Stimulated activated CD8-positive, alpha-beta memory T cell treated with anti-CD3 and anti-CD28 coated beads, Interleukin-2, amount 100 ng/mL, for 48 hours (primary cell): ENCODE measurements around the gene PEX11G.

ENCODE experiments used
- DNase-seq, 2 donors: peaks; one replicate each; pipeline ENCODE4 v3.0.0-alpha.2; 2020; ENCODE audit warnings: low read depth in 2 of 2

PEX11G gene

DNA sequence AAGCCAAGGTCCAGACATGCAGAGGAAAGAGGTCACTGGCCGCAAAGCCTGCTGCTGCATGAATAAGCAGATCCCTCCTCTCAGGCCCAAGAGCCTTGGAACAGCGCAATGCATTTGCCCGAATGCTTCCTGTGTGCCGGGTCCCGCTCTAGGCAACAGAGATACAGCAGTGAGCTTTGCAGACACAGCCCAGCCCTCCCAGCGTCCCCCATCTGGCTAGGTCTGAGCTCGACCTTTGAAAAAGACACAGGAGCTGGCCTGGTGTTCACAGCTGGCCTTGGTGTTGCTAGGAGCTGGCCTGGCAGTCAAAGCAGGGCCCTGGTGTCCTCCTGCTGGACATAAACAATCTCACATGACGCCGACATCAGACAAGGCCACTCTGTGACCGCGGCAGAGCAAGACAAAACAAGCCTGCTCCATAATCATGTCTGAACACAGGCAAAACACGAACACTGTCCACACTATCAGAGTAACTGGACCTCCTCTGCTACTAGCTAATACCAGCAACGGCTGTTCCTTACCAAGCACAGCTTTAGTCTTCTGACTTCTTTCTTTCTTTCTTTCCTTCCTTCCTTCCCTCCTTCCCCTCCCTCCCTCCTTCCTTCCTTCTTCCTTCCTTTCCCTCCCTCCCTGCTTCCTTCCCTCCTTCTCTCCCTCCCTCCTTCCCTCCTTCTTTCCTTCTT, 5.7 kb upstream of the PEX11G start:
- DNase-seq, result no peak

GRCh38 chr19:7492558-7492957, 3.7 kb upstream of the PEX11G start:
- no peak for DNase-seq

DNA sequence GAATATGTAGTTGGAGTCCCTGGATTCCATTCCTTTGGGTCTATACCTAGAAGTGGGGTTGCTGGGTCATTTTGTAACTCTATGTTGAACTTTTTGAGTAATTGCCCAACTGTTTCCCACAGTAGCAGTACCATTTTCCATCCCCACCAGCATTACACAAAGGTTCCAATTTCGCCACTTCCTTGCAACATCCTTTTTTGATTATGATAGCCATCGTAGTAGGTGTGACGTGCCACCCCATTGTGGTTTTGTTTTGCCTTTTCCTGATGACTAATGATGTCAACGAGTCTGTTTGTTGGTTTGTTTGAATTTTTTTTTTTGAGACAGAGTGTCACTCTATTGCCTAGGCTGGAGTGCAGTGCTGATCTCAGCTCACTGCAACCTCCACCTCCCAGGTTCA, 3.3 kb upstream of the PEX11G start:
- peak; percentile 26 to 48 for DNase-seq

- DNase-seq, result no peak
Measured at GRCh38 chr19:7489609-7490044, 792 bp upstream of the PEX11G start.

GRCh38 chr19:7486923-7487322, 1.9 kb downstream of the PEX11G start:
- no peak for DNase-seq

GRCh38 chr19:7483720-7484201, 5.1 kb downstream of the PEX11G start:
- no peak for DNase-seq

GRCh38 chr19:7482584-7483439, 6.0 kb downstream of the PEX11G start:
- no peak for DNase-seq

- no peak for DNase-seq
Measured at GRCh38 chr19:7480970-7481255, 7.9 kb downstream of the PEX11G start.

GRCh38 chr19:7480222-7480969, 8.4 kb downstream of the PEX11G start:
- no peak for DNase-seq

GRCh38 chr19:7478843-7479227, 10.0 kb downstream of the PEX11G start:
- DNase-seq, result no peak

DNA sequence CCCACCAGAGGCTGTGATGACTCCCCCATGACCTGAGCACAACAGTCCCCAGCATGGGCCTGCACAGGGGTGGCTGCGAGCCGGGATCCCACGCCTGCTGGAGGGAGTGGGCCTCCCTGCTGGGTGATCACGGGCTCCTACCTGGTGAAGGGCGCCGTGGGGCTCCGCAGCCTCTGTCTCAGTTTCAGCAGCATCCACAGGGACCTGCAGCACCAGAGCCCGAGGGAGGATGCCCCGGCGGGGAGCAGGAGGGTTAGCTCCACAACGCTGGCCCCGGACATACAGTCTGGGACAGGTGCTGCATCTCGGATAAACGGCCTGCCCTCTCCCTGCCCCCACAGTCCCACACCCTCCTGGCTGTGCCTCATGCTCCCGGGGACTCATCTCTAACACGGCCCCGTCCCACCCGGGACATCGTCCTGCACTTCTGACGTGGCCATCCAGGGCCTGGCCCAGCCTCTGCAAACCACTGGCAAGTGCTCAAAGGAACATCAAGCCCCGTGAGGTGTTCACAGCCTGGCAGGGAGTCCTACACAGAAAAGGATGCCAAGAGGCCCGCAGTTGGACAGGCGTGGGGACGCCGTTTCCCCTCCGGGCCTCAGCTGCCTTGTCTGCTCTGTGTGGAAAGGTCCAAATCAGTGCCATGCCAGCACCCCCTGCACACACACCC, 10.5 kb downstream of the PEX11G start:
- no peak for DNase-seq

DNA sequence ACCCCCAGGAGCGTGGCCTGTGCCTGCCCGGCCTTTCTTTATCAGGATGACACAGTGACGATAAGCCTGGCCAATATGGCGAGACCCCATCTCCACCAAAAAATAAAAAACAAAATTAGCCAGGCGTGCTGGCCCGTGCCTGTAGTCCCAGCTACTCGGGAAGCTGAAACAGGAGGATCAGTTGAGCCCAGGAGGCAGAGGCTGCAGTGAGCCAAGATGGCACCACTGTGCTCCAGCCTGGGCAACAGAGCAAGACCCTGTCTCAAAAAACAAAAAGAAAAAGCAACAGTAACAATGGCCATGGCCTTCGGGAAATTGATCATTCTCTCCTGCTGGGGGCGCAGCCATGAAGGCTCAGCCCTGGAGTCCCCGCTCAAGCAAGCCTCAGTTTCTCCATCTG, 11.1 kb downstream of the PEX11G start:
- no peak for DNase-seq

- no peak for DNase-seq
Measured at GRCh38 chr19:7476777-7477494, 11.9 kb downstream of the PEX11G start.

DNA sequence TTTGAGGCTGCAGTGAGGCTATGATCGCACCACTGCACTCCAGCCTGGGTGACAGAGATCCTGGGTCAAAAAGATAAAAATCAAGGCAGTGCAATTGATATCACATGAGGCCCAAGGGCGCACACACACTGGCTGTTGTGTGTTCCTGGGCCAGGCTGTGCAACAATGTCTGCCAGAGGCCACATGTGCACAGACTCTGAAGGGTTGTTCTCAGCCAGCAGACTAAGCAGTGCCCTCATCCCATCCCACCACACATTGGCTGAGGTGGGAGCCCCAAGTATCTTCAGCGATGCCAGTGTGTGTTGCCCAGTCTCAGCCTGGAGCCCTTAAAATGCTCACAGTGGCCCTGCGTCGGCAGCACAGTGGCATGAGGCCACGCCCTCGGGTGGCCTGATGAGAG, 12.6 kb downstream of the PEX11G start:
- no peak for DNase-seq

- DNase-seq, result no peak
Measured at GRCh38 chr19:7475665-7476064, 13.2 kb downstream of the PEX11G start.

- no peak for DNase-seq
Measured at GRCh38 chr19:7471696-7472615, 16.9 kb downstream of the PEX11G start.

- no peak for DNase-seq
Measured at GRCh38 chr19:7470540-7471305, 18.1 kb downstream of the PEX11G start.

GRCh38 chr19:7469669-7470285, 19.1 kb downstream of the PEX11G start:
- no peak for DNase-seq

DNA sequence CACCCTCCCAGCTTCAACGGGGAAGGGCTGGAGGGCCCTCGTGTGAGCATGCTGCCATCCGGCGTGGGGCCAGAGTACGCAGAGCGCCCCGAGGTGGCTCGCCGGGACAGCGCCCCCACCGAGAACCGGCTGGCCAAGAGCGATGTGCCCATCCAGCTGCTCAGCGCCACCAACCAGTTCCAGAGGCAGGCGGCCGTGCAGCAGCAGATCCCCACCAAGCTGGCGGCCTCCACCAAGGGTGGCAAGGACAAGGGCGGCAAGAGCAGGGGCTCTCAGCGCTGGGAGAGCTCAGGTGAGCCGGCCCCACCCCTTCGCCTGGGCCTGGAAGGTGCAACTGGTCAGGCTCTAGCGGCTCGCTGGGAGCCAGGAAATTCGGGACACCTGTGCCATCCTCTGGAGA, 20.0 kb downstream of the PEX11G start:
- DNase-seq, result no peak
